HG03108 (cell line): Measurements from ENCODE around the gene UNC119B.

Experiments
- ATAC-seq: cut with Tn5 transposase; IDR thresholded peaks from one replicate; pipeline ENCODE4 v1.9.1; 2021; ENCODE audit warnings: moderate library complexity; ENCODE audit not compliant: unreplicated experiment

The UNC119B gene

DNA sequence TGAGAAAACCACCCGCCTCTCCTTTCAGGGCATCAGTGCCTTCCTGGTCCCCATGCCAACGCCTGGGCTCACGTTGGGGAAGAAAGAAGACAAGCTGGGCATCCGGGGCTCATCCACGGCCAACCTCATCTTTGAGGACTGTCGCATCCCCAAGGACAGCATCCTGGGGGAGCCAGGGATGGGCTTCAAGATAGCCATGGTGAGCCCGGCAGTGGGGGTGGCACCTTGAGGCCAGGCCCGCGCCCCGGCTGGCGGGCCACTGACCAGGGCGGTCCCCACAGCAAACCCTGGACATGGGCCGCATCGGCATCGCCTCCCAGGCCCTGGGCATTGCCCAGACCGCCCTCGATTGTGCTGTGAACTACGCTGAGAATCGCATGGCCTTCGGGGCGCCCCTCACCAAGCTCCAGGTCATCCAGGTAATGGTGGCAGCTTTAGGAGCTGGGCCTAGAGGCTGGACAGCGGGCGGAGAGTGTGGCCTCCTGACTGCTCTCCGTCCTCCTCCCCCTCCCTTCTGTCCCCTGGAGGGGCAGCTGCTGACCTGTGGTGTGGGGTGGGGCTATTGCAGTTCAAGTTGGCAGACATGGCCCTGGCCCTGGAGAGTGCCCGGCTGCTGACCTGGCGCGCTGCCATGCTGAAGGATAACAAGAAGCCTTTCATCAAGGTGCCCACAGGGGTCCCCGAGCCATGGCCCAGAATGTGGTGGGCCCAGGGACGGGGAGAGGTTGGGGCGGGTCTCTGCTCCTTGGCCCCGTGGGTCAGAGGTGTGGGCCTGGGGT, 28.2 kb downstream of the UNC119B start:
- ATAC-seq, result no peak

DNA sequence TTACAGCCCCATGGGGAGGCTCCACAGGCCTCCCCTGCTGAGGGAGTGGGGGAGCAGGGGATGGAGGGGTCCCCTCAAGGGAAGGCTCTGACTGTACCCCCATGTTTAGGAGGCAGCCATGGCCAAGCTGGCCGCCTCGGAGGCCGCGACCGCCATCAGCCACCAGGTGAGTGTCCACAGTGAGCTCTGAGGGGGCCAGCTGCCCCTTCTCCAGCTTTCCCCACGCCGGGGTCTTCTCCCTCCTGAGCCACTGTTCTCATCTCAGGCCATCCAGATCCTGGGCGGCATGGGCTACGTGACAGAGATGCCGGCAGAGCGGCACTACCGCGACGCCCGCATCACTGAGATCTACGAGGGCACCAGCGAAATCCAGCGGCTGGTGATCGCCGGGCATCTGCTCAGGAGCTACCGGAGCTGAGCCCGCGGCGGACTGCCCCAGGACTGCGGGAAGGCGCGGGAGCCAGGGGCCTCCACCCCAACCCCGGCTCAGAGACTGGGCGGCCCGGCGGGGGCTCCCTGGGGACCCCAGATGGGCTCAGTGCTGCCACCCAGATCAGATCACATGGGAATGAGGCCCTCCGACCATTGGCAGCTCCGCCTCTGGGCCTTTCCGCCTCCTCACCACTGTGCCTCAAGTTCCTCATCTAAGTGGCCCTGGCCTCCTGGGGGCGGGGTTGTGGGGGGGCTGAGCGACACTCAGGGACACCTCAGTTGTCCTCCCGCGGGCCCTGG, 28.9 kb downstream of the UNC119B start:
- ATAC-seq, result no peak

DNA sequence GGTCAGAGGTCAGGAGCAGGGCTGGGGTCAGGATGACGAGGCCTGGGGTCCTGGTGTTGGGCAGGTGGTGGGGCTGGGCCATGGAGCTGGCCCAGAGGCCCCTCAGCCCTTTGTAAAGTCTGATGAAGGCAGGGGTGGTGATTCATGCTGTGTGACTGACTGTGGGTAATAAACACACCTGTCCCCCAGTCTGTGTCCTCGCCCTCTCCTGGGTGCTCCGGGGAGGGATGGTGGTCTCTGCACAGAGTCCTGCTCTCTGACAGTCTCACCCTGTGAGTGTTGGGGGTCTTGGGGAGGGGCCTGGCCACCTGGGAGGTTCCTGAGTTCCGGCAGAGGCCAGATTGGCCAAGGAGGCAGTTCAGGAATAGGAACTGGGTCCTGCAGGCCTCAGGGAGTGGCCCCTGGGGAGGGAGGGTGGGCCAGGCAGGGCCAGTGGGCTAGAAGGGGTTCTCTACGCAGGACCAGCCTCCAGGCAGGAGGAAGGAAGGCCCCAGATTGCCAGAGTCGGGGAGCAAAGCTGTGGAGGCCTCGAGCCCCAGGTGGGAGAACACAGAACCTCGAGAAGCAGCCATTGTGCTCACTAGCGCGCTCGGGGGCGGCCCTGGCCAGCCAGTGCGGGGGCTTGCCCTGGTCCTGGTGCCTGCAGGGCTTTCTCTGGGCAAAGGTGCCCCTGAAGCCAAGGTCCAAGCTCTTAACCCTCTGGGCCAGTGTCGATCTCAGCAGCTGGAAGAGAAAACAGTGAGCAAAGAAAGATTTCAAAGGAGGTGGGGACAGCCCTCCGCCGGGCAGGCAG, 29.8 kb downstream of the UNC119B start:
- no peak for ATAC-seq

DNA sequence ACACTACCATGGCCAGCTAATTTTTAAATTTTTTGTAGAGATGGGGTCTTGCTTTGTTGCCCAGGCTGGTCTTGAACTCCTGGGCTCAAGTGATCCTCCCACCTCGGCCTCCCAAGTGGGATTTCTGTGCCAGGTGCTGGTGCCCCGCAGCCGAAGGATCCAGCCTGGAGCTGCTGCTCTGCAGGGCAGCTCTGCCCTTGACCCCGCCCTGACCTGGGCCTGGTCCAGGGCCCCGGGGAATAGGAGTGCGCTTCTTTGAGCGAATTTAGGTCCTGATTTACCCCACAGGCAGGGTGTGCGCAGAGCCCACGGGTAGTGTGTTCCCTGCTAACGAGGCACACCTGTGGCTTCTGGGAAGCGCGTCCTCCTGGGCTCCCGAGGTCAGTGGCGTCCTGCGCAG, 30.6 kb downstream of the UNC119B start:
- no peak for ATAC-seq

DNA sequence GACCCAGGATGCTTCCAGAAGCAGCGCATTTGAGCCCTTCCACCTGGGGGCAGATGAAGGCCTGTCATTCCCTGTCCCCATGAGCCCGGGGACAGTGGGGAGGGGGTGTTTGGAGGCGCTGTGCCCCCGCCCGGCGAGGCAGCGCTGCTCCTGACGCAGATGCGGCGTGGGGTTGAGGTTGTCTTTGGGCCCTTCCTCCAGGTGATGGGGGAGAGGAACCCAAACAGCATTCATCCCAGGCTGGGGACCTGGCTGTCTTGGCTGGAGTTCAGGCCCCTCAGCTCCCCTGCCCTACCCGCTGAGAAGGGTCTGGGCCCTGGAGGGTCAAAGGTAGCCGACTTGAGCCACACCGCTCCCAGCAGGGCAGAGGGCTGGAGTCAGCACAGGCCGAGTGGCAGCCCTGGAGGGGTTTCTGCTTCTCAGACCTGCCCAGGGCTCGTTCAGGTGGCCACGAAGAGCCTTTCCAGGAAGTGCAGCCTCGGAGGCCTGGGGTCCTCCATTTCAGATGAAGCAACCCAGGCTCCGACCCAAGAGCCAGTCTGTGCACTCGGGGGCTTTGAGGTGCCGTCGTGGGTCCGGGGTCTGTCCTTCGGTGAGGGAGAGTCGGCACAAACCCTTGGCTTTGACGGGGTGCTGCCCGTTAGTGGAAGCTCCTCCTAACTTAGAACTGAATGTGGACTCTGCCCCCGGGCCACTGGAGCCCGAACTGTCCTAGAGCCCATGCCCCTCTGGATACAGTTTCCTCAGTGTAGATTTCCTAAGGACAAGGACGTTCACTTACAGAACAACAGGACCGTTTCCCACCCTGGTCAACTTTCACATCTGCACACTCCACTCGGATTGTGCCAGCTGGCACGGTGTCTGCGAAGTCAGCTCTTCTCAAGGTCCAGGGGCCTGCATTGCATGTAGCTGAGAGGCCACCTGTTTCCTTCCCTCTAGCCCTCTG, 31.5 kb downstream of the UNC119B start:
- ATAC-seq, result no peak

DNA sequence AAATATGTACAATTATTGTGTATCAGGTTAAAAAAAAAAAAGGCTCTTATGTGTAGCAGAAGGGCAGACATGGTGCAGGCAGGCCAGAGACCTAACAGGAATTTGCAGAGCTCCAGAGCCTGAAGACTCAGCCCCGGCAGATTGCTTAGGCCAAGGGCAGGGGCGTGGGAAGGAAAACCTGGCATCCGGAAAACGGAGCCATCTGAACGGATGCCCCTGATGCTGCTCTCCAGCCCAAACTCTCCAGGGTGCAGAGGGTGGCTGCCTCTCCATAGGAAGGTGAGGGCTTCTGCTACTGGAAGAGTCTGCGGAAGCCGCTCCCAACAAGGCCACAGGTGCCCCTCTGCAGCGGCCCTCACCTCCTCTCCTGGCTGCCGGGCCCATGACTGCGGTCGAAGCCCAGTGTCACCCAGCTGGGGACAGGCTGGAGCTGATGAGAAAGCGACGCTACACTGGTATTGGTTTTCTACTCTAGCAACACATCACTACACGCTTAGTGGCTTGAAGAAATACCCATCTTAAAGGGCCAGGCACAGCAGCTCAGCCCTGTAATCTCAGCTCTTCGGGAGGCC, 34.8 kb downstream of the UNC119B start:
- ATAC-seq, result no peak

DNA sequence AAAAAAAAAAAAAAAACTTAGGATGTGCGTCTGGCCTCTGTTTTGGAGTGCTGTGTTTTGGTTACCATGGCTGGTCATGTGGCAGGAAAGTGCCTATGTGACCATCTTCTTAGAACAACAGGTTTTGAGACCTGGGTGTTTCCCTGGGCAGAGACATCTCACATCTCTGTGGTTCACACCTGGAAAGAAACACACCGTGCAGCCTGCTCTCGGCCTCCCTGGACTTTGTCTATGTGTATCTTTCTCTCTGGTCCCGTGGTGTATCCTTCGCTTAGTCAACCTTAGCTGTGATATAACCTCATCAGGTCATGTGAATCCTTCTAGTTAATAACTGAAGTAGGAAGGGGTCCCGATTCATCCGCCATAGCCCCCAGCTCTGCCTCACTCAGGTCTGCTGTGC, 38.0 kb downstream of the UNC119B start:
- no peak for ATAC-seq

DNA sequence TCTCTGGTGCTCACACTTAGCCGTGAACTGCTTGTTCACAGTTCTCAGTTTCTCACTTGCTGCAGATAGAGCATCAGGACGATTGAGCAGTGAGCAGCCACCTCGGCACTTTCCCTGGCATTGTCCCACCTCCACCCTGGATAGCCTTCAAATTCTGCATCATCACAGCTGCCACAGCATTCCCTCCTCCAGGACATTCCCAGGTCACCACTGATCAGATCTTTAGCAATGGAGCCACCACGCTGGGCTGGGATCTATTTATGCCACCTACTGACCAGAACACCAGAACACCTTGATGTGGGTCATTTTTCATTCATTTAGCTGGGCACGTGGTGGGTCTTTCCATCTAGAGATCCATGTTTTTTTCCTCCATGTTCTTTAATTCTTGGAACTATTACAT, 39.0 kb downstream of the UNC119B start:
- no peak for ATAC-seq

DNA sequence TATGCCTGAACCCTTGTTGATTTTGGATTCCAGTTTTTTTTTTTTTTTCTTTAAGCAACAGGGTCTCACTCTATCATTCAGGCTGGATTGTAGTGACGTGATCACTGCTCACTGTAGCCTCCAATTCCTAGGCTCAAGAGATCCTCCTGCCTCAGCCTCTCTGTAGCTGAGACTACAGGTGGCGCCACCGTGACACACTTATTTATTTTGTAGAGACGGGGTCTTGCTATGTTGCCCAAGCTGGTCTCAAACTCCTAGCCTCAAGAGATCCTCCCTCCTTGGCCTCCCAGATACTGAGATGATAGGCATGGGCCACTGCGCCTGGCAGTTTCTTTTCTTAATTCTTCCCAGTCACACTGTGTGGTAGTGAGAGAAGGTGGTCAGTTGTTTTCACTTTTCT, 40.5 kb downstream of the UNC119B start:
- ATAC-seq, result no peak

DNA sequence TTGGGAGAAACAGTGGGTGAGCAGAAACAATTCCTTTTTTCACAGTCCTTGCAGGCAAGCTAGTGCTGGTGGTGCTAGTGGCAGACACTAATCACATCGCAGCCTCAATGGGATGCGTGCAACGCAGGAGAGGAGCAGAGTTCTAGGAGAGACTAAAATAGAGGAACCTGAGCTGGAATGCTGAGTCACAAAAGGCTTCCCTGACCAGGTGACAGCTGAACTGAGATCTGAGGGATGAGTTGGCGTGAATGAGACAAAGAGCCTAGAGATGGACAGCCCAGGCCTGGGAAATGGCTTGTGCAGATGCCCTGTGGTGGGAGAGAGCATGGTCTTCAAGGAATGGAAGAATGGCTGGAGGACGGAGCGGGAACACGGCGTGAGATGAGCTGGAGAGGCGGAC, 41.1 kb downstream of the UNC119B start:
- no peak for ATAC-seq

DNA sequence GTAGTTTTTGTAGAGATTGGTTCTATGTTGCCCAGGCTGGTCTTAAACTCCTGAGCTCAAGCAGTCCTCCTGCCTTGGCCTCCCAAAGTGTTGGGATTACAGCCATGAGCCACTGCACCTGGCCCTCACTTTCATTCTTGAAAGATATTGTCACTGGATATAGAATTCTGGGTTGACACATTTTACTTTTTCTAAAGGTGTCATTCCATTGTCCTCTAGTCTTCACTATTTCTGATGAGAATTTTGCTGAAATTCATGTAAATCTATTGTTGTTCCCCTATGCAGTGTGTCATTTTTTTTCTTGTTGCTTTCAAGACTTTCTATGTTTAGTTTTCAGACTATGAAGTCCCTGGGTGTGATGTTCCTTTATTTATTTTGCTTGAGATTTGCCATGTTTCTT, 44.5 kb downstream of the UNC119B start:
- ATAC-seq, result no peak

DNA sequence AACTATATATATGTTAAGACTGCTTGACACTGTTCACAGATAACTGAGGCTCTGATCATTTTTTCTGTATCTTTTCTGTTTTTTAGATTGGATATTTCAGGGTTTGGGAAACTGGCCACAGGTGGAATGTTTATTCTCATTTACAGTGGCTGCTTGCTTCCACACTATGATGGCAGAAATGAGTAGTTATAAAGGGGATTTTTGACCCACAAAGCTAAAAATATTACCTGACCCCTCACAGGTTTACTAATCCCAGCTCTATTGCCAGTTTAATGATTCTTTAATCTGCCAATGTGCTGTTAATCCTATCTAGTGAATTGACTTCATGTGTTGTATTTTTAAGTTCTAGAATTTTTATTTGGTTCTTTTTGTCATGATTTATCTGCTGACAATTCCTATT, 45.0 kb downstream of the UNC119B start:
- ATAC-seq, result no peak

DNA sequence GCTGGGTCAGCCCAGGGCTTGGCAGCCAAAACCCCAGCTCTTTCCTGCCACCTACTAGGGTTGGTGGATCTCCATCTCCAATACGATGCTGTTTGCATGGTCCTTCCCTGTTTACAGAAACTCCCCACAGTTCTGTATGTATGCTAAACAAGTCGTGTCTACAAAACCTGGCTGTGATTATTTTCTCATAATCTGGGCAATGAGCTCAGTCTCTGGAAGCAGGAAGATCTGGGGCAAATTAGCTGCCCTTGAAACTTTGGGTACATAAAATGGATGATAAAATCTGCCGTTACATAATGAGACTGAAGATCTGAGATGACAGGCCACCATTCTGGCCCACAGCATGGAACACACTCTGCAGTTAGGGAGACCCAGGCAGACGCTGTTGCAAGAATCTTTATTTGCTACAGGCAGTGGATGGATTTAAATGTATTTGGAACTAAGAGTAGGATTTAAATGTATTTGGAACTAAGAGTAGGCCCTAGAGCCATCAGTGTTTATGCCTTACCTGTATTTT, 47.0 kb downstream of the UNC119B start:
- ATAC-seq, result no peak

DNA sequence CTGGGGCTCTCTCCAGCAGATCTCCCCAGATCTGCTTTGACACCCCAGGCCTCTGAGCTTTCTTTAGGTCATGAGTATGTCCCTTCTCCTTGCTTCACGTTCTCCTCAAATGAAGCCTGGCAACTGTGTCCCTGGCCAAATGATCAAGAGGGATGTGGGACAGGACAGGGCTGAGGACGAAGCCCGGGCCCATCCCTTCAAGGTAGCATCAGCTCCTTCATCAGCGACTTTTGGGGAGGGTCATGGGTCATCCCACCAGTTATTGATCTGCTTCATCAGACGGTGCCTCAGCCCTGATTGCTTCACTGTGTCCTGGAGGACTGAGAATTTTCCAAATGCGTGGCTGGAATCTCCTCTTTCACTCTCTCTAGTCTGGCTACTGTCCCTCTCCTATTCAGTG, 47.7 kb downstream of the UNC119B start:
- no peak for ATAC-seq

DNA sequence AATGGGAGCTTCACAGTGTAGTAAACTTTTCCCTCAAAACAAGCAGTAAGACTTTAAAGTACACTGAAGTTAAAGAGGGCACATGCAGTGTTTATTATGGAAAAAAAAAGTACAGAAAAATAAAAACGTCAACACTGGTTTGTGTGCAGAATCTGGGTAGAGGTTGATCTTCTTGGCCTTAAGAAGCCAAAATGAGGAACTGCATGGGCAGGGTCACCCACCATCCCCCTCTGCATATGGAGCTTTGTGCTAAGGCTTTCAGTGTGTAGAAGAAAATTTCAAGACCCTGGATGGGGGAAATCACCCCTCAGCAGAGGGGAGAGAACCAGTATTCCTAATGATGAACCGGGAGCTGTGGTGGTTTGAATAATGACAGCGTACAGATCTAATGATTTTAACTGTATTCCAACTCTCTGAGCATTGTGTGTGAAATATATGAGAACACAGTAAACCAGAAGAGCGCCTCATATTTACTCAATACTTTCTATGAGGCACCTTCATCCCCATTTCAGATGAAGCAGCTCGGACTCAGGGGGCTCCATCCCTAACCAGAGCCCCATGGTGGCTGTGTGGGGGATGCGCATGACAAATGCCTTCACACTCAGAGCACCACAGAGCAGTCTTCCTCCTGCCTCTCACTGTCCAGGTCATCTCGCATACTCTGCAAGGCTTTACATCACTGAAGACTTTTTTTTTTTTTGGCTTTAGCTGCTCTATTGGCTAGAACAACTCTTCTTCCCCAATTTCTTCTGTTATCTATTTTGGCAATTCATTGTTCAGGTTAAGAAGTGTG, 48.7 kb downstream of the UNC119B start:
- no peak for ATAC-seq

DNA sequence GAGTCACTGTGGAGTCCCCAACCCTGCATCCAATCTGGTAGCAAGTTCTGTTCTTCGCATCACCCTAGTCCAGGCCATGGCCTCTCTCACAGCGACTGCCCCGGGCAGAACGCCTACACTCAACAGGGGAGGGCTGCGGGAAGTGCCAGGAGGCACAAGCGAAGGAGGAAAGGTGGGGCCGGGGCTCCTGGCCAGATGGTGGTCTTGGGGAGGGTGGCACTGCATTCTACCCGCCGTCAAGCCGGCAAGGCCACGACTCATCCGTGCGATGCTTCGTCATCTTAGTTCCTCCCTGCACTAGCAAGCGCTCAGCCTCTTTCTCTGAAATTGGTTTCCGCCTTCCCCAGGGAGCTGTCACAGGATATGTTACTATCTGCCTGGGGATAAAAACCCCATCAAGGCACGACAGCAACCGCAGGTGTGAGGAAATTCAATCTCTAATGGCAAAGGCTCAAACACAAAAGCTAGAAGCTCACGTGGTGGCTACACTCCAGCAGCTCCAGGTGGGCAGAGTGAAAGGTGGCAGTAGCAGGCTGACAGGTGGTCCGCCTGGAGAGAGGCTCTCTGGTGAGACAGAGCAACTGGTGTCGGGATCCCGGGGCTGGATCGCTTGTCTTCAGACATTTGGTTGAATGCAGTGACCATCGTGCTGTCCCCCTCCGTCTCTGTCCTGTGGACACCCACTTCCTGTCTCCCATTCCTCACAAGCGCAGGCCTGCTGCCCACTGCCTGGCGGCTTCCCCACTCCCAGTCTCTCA, 49.5 kb downstream of the UNC119B start:
- ATAC-seq, result no peak

DNA sequence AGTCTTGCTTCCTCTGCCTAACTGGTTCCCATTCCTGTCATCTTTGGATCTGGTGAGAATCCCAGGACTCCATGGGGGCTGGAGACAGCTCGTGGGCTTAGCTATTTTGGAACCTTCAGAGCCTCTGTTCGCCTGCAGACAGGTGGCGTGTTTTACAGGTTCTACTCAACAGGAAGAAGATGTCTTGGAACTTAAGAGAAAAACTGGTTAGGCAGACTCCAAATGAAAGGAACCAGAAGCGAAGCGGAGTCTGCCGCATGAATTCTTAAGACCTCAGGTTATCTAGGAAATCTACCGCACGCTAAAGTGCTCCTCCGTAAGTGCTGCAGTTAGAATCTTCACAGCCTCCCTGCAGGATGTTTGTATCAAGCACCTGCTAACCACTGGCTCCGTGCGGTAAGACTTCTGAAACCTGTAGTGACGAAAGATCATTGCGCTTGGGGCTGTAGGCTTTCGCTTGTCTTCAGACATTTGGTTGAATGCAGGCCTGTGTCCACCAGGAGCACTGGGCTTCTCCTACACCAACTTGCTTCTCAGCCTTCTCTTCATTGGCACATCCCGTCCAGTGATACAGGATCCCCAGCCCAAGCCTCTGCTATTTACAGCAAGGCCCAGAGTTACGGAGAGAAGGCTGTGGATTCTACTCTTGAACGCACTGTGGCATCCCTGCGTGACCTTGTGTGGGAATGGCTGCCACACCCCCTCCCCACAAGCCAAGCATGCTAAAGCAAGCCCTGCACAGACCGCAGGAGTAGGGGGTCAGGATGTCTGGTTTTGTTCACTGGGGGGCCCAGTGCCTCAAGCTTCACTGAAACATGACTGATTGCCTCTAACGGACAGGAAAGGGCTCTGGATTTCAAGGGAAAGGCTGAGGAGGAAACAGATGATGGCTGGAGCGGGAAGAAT, 50.3 kb downstream of the UNC119B start:
- no peak for ATAC-seq

DNA sequence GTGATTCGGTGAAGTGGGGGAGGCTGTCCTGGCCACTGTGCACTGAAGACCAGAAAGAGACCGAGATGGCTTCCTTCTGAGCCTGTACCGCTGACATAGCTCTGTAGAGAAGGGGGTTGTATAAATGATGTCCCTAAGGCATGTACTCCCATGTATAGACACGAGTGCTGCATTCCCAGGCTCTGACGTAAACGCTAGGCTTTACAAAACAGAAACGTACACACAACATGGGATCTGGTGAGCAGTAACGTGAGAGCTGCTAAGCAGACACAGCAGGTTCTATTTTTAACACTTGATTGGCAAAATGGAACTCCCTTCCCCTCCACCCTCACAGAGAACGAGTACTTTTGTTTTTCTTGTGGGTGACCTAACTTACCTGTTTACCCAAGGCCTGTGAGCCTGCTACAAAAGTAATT, 51.3 kb downstream of the UNC119B start:
- no peak for ATAC-seq
